Activated CD8-positive, alpha-beta memory T cell treated with anti-CD3 and anti-CD28 coated beads for 24 hours (primary cell): ENCODE results near the gene CACNB2.
"Not testable (repeated sequence)": the region's sequence is repeated elsewhere in the genome, so short reads cannot be mapped to it uniquely, and the experiment has no call there.

ENCODE experiments used
- DNase-seq: peaks from one replicate; pipeline ENCODE4 v3.0.0-alpha.2; 2020

CACNB2 gene

GRCh38 chr10:18149196-18149800, 9.1 kb downstream of the CACNB2 start:
- DNase-seq = no peak

- no peak for DNase-seq
Observed at GRCh38 chr10:18151356-18151890, 11.2 kb downstream of the CACNB2 start.

GRCh38 chr10:18153381-18153780, 13.2 kb downstream of the CACNB2 start:
- not testable (repeated sequence) for DNase-seq

- DNase-seq = no peak
Observed at GRCh38 chr10:18155321-18155720, 15.1 kb downstream of the CACNB2 start.

- not testable (repeated sequence) for DNase-seq
Observed at GRCh38 chr10:18156797-18157196, 16.6 kb downstream of the CACNB2 start.

- DNase-seq = no peak
Observed at GRCh38 chr10:18157881-18158280, 17.7 kb downstream of the CACNB2 start.

GRCh38 chr10:18158773-18159265, 18.6 kb downstream of the CACNB2 start:
- DNase-seq = no peak

GRCh38 chr10:18159557-18159956, 19.3 kb downstream of the CACNB2 start:
- no peak for DNase-seq

- DNase-seq = no peak
Observed at GRCh38 chr10:18162021-18162627, 21.9 kb downstream of the CACNB2 start.

- no peak for DNase-seq
Observed at GRCh38 chr10:18164093-18164492, 23.9 kb downstream of the CACNB2 start.

GRCh38 chr10:18164748-18165361, 24.6 kb downstream of the CACNB2 start:
- DNase-seq = no peak

- DNase-seq = no peak
Observed at GRCh38 chr10:18178854-18179483, 38.7 kb downstream of the CACNB2 start.

GRCh38 chr10:18179891-18180290, 39.7 kb downstream of the CACNB2 start:
- no peak for DNase-seq

GRCh38 chr10:18181382-18181781, 41.2 kb downstream of the CACNB2 start:
- not testable (repeated sequence) for DNase-seq

GRCh38 chr10:18185621-18186020, 45.4 kb downstream of the CACNB2 start:
- DNase-seq = no peak

GRCh38 chr10:18190840-18191239, 50.6 kb downstream of the CACNB2 start:
- DNase-seq = no peak

- no peak for DNase-seq
Observed at GRCh38 chr10:18194634-18195033, 54.4 kb downstream of the CACNB2 start.

GRCh38 chr10:18195060-18195799, 55.0 kb downstream of the CACNB2 start:
- no peak for DNase-seq

- no peak for DNase-seq
Observed at GRCh38 chr10:18196806-18197550, 56.8 kb downstream of the CACNB2 start.

- DNase-seq = no peak
Observed at GRCh38 chr10:18197706-18198105, 57.5 kb downstream of the CACNB2 start.

- DNase-seq = no peak
Observed at GRCh38 chr10:18201877-18202276, 61.7 kb downstream of the CACNB2 start.
